ENCODE results near the gene TNNT2. TPM values are rescaled to one million over a fixed set of nuclear protein-coding genes. Genes with fewer than 3 reads are reported as not detected.

Gene TNNT2
- total and polyA plus RNA-seq, 7 experiments from 2014 or later = not detected

- no peak for DNase-seq
- ChIA-PET POLR2A (no interaction called here), CTCF (no interaction called here)
- H3K27ac Mint-ChIP-seq = no peak overlapping the region
- no peak overlapping the region for H3K4me3 ChIP-seq (ENCODE audit: low read length)
- H3K36me3 ChIP-seq (ENCODE audit: control insufficient read depth in 2 of 3, insufficient read depth in 3 of 3, low read length in 3 of 3) = no peaks in the 10 kb centered on the region
- H3K4me3 Mint-ChIP-seq = no peak overlapping the region
- no peaks in the 10 kb centered on the region for H3K27me3 Mint-ChIP-seq
- H3K9me3 ChIP-seq (ENCODE audit: control insufficient read depth in 2 of 3, low read length in 3 of 3) = no peaks in the 10 kb centered on the region
- no peak for ATAC-seq
- H3K9me3 Mint-ChIP-seq = no peaks in the 10 kb centered on the region
- peaks cover 0 to 2% (median 0%) of the 10 kb centered on the region in 7 donors for H3K4me1 Mint-ChIP-seq
- intact Hi-C loops (cut with micrococcal nuclease) = no loop called here
- no peaks in the 10 kb centered on the region for H3K27me3 ChIP-seq (ENCODE audit: control insufficient read depth in 2 of 2, insufficient read depth in 2 of 2, low read length in 2 of 2)
- H3K4me1 ChIP-seq (ENCODE audit: control insufficient read depth in 2 of 2, insufficient read depth in 2 of 2, low read length in 2 of 2) = no peaks in the 10 kb centered on the region
- no peaks in the 10 kb centered on the region for H3K36me3 Mint-ChIP-seq
- H3K27ac ChIP-seq (ENCODE audit: low read depth, low read length) = no peak overlapping the region
These were observed 48.9 kb downstream of the TNNT2 start for GRCh38 chr1:201328576-201328975.

GRCh38 chr1:201327687-201328240, 49.7 kb downstream of the TNNT2 start:
- DNase-seq = no peak
- CTCF ChIA-PET = no interaction called here
- H3K9me3 Mint-ChIP-seq = no peaks in the 10 kb centered on the region

GRCh38 chr1:201326710-201327109, 50.8 kb downstream of the TNNT2 start:
- Histone ChIP-seq H3K36me3 (ENCODE audit: control insufficient read depth in 2 of 3, insufficient read depth in 3 of 3, low read length in 3 of 3) (no peaks in the 10 kb centered on the region), H3K4me3 (ENCODE audit: low read length) (no peak overlapping the region), H3K27me3 (ENCODE audit: control insufficient read depth in 2 of 2, insufficient read depth in 2 of 2, low read length in 2 of 2) (no peaks in the 10 kb centered on the region), H3K27ac (ENCODE audit: low read depth, low read length) (no peak overlapping the region), H3K4me1 (ENCODE audit: control insufficient read depth in 2 of 2, insufficient read depth in 2 of 2, low read length in 2 of 2) (no peaks in the 10 kb centered on the region), H3K9me3 (ENCODE audit: control insufficient read depth in 2 of 3, low read length in 3 of 3) (no peaks in the 10 kb centered on the region)
- no peaks in the 10 kb centered on the region for H3K36me3 Mint-ChIP-seq
- H3K4me3 Mint-ChIP-seq = no peak overlapping the region
- DNase-seq = no peak
- ChIA-PET POLR2A (no interaction called here), CTCF (no interaction called here)
- no peaks in the 10 kb centered on the region for H3K9me3 Mint-ChIP-seq
- H3K27me3 Mint-ChIP-seq = no peaks in the 10 kb centered on the region
- intact Hi-C loops (cut with micrococcal nuclease) = no loop called here
- no peak for ATAC-seq
- H3K4me1 Mint-ChIP-seq = peaks cover 0 to 2% (median 0%) of the 10 kb centered on the region in 7 donors
- no peak overlapping the region for H3K27ac Mint-ChIP-seq

More at GRCh38 chr1:201327687-201328240, 49.7 kb downstream of the TNNT2 start:
- no peaks in the 10 kb centered on the region for H3K27me3 ChIP-seq (ENCODE audit: control insufficient read depth in 2 of 2, insufficient read depth in 2 of 2, low read length in 2 of 2)
- H3K4me3 ChIP-seq (ENCODE audit: low read length) = no peak overlapping the region
- no peaks in the 10 kb centered on the region for H3K4me1 ChIP-seq (ENCODE audit: control insufficient read depth in 2 of 2, insufficient read depth in 2 of 2, low read length in 2 of 2)
- no peaks in the 10 kb centered on the region for H3K27me3 Mint-ChIP-seq
- no peak overlapping the region for H3K27ac Mint-ChIP-seq
- H3K27ac ChIP-seq (ENCODE audit: low read depth, low read length) = no peak overlapping the region
- H3K4me1 Mint-ChIP-seq = peaks cover 0 to 2% (median 0%) of the 10 kb centered on the region in 7 donors
- no peak overlapping the region for H3K4me3 Mint-ChIP-seq
- no peaks in the 10 kb centered on the region for H3K36me3 Mint-ChIP-seq
- H3K36me3 ChIP-seq (ENCODE audit: control insufficient read depth in 2 of 3, insufficient read depth in 3 of 3, low read length in 3 of 3) = no peaks in the 10 kb centered on the region
- intact Hi-C loops (cut with micrococcal nuclease) = no loop called here
- no peaks in the 10 kb centered on the region for H3K9me3 ChIP-seq (ENCODE audit: control insufficient read depth in 2 of 3, low read length in 3 of 3)
- ATAC-seq = no peak
- POLR2A ChIA-PET = no interaction called here

GRCh38 chr1:201325678-201326060, 51.8 kb downstream of the TNNT2 start:
- ChIA-PET CTCF (no interaction called here), POLR2A (no interaction called here)
- H3K36me3 ChIP-seq (ENCODE audit: control insufficient read depth in 2 of 3, insufficient read depth in 3 of 3, low read length in 3 of 3) = no peaks in the 10 kb centered on the region
- DNase-seq = no peak
- H3K9me3 Mint-ChIP-seq = no peaks in the 10 kb centered on the region
- no peaks in the 10 kb centered on the region for H3K36me3 Mint-ChIP-seq
- H3K4me3 Mint-ChIP-seq = no peak overlapping the region
- H3K9me3 ChIP-seq (ENCODE audit: control insufficient read depth in 2 of 3, low read length in 3 of 3) = no peaks in the 10 kb centered on the region
- H3K4me1 Mint-ChIP-seq = peaks cover 0 to 2% (median 0%) of the 10 kb centered on the region in 7 donors
- no peaks in the 10 kb centered on the region for H3K27me3 ChIP-seq (ENCODE audit: control insufficient read depth in 2 of 2, insufficient read depth in 2 of 2, low read length in 2 of 2)
- no peaks in the 10 kb centered on the region for H3K27me3 Mint-ChIP-seq
- H3K4me3 ChIP-seq (ENCODE audit: low read length) = no peak overlapping the region
- no peak for ATAC-seq
- intact Hi-C loops (cut with micrococcal nuclease) = no loop called here
- no peak overlapping the region for H3K27ac ChIP-seq (ENCODE audit: low read depth, low read length)
- H3K4me1 ChIP-seq (ENCODE audit: control insufficient read depth in 2 of 2, insufficient read depth in 2 of 2, low read length in 2 of 2) = no peaks in the 10 kb centered on the region
- no peak overlapping the region for H3K27ac Mint-ChIP-seq

- no peak overlapping the region for H3K4me3 Mint-ChIP-seq
- H3K27ac Mint-ChIP-seq = no peak overlapping the region
- H3K27me3 Mint-ChIP-seq = no peaks in the 10 kb centered on the region
- Histone ChIP-seq H3K27me3 (ENCODE audit: control insufficient read depth in 2 of 2, insufficient read depth in 2 of 2, low read length in 2 of 2) (no peaks in the 10 kb centered on the region), H3K36me3 (ENCODE audit: control insufficient read depth in 2 of 3, insufficient read depth in 3 of 3, low read length in 3 of 3) (no peaks in the 10 kb centered on the region), H3K27ac (ENCODE audit: low read depth, low read length) (no peak overlapping the region), H3K9me3 (ENCODE audit: control insufficient read depth in 2 of 3, low read length in 3 of 3) (no peaks in the 10 kb centered on the region), H3K4me1 (ENCODE audit: control insufficient read depth in 2 of 2, insufficient read depth in 2 of 2, low read length in 2 of 2) (no peaks in the 10 kb centered on the region), H3K4me3 (ENCODE audit: low read length) (no peak overlapping the region)
- peaks cover 0 to 2% (median 0%) of the 10 kb centered on the region in 7 donors for H3K4me1 Mint-ChIP-seq
- no peak for DNase-seq
- no peaks in the 10 kb centered on the region for H3K36me3 Mint-ChIP-seq
- intact Hi-C loops (cut with micrococcal nuclease) = no loop called here
- ATAC-seq = no peak
- ChIA-PET POLR2A (no interaction called here), CTCF (no interaction called here)
- H3K9me3 Mint-ChIP-seq = no peaks in the 10 kb centered on the region
These were observed 52.4 kb downstream of the TNNT2 start for GRCh38 chr1:201324821-201325677.

GRCh38 chr1:201324306-201324705, 53.2 kb downstream of the TNNT2 start:
- no peak overlapping the region for H3K4me3 Mint-ChIP-seq
- H3K9me3 Mint-ChIP-seq = no peaks in the 10 kb centered on the region
- DNase-seq (no peak), ATAC-seq (no peak)
- intact Hi-C loops (cut with micrococcal nuclease) = no loop called here
- ChIA-PET POLR2A (no interaction called here), CTCF (no interaction called here)
- peaks cover 0 to 2% (median 0%) of the 10 kb centered on the region in 7 donors for H3K4me1 Mint-ChIP-seq
- no peaks in the 10 kb centered on the region for H3K9me3 ChIP-seq (ENCODE audit: control insufficient read depth in 2 of 3, low read length in 3 of 3)
- H3K27ac ChIP-seq (ENCODE audit: low read depth, low read length) = no peak overlapping the region
- no peak overlapping the region for H3K4me3 ChIP-seq (ENCODE audit: low read length)
- H3K27me3 Mint-ChIP-seq = no peaks in the 10 kb centered on the region
- H3K27me3 ChIP-seq (ENCODE audit: control insufficient read depth in 2 of 2, insufficient read depth in 2 of 2, low read length in 2 of 2) = no peaks in the 10 kb centered on the region
- no peaks in the 10 kb centered on the region for H3K36me3 ChIP-seq (ENCODE audit: control insufficient read depth in 2 of 3, insufficient read depth in 3 of 3, low read length in 3 of 3)
- H3K27ac Mint-ChIP-seq = no peak overlapping the region
- no peaks in the 10 kb centered on the region for H3K36me3 Mint-ChIP-seq
- no peaks in the 10 kb centered on the region for H3K4me1 ChIP-seq (ENCODE audit: control insufficient read depth in 2 of 2, insufficient read depth in 2 of 2, low read length in 2 of 2)

Data from naive thymus-derived CD4-positive, alpha-beta T cell (primary cell).